Adrenal gland (tissue), 12 donors: Measurements from ENCODE around the gene UBE2D4. TPM values are rescaled to one million over a fixed set of nuclear protein-coding genes. Genes with fewer than 3 reads are reported as not detected.

ENCODE experiments used
- DNase-seq, 7 donors: peaks; one replicate each; pipeline ENCODE4 v3.0.0-alpha.2; 2019 to 2020
- H3K27ac ChIP-seq, 5 donors: fragments of 200-600 bp; sonication (generic) in 4 of 5; 1 replicate in 3 of 5; 2 replicates in 2 of 5; pipeline versions ENCODE4 v1.5.1 to v1.8.0; 2016 to 2020; ENCODE audit warnings: mild to moderate bottlenecking in 1 of 5
- H3K27me3 ChIP-seq: fragments of 200-600 bp; 2 replicates; pipeline ENCODE4 v1.8.0; 2021
- H3K36me3 ChIP-seq, 2 donors: fragments of 200-600 bp; replicated peaks in 1 of 2; 1 replicate in 1 of 2; 2 replicates in 1 of 2; pipeline versions ENCODE4 v1.5.1 to v1.8.0; 2018 to 2022
- H3K4me1 ChIP-seq, 2 donors: fragments of 200-600 bp; replicated peaks in 1 of 2; 1 replicate in 1 of 2; 2 replicates in 1 of 2; pipeline versions ENCODE4 v1.5.1 to v1.8.0; 2018 to 2021
- H3K4me3 ChIP-seq, 4 donors: fragments of 200-600 bp; sonication (generic) in 3 of 4; one replicate each; pipeline ENCODE4 v1.5.1; 2016 to 2018
- H3K9me3 ChIP-seq, 3 donors: fragments of 200-600 bp; sonication (generic) in 1 of 3; replicated peaks in 1 of 3; 1 replicate in 2 of 3; 2 replicates in 1 of 3; pipeline versions ENCODE4 v1.5.1 to v1.8.0; 2016 to 2021
- CTCF ChIP-seq, 6 experiments: fragments of 450-650 bp in 4 of 6; fragments of 200-600 bp in 2 of 6; sonication (generic) in 1 of 6; IDR thresholded peaks; 1 replicate in 5 of 6; 2 replicates in 1 of 6; pipeline versions ENCODE4 v1.5.1 to v1.8.0; 2016 to 2021; ENCODE audit warnings: antibody characterized with exemption in 6 of 6, mild to moderate bottlenecking in 2 of 6, moderate library complexity in 1 of 6
- POLR2A ChIP-seq, 2 donors: fragments of 450-650 bp; IDR thresholded peaks; one replicate each; pipeline ENCODE4 v1.6.1; 2017; ENCODE audit warnings: antibody characterized with exemption in 2 of 2, mild to moderate bottlenecking in 2 of 2, moderate library complexity in 1 of 2
- WGBS, 4 donors: extraction: QIAGEN DNeasy Blood & Tissue Kit in 2 of 4; methylation state at CpG; one replicate each; pipeline versions ENCODE4 v1.1.5 to v1.1.7; 2013 to 2017; 5-methylcytosine and 5-hydroxymethylcytosine counted together
- intact Hi-C, 2 donors: fragments of 100-400 bp; cut with DNase I; formaldehyde crosslinking; loops; one replicate each; pipeline versions ENCODE4 v1.14.1 to v1.15.0; 2022 to 2023
- polyA plus RNA-seq, 3 donors: library from polyadenylated mRNA; stranded (reverse); fragments of 200-250 nt in 2 of 3; fragments of 350-450 nt in 1 of 3; fragmentation: Illumina TruSeq in 1 of 3; extraction: RNeasy Lipid Tissue Mini Kit (QIAGEN cat#74804) in 1 of 3; gene quantifications; one replicate each; pipeline ENCODE4 v1.2.3, GENCODE V29; 2013 to 2014
- total RNA-seq, 9 donors: library from RNA; depleted of rRNA in 4 of 9; stranded (reverse); fragments of >200 nt in 4 of 9; fragments of 120-200 nt in 1 of 9; fragmentation: NEBNext Ultra II Directional in 1 of 9; extraction: Animal tissue kit (Norgen Biotek cat#: 25700) in 1 of 9; gene quantifications; one replicate each; pipeline versions ENCODE4 v1.1.0 to v1.2.4, GENCODE V29; 2013 to 2023
- donor health status: healthy with polysubstance abuse.
- donor health status: Bipolar disorder and iron deficiency.
- donor health status: DM: yes; HTN: yes; CAD: no.
- donor health status: DM: no; HTN: no; CAD: no.
- donor health status: DM: no; HTN: no; CAD: no.
- donor health status: DM: yes; HTN: yes; CAD: no.

UBE2D4 gene
- total and polyA plus RNA-seq, 12 donors, result 29.1 to 76.8 (median 41.1) TPM

- Histone ChIP-seq H3K9me3 (no peaks in the 10 kb centered on the region), H3K4me3 (no peak overlapping the region), H3K4me1 (peaks cover 27 to 44% of the 10 kb centered on the region in 2 donors), H3K27ac (peak overlapping the region in 4 of 5 donors; percentile 37 to 54 (median 42)), H3K36me3 (no peaks in the 10 kb centered on the region), H3K27me3 (no peaks in the 10 kb centered on the region)
- intact Hi-C loops, result no loop called here
- DNase-seq, result no peak
- 91 to 97% (median 94%) methylated on average over 5 of the region's 5 CpGs for WGBS, 4 donors
- TF ChIP-seq POLR2A (IDR thresholded peaks at IDR 0.05), result no peak
Observed at GRCh38 chr7:43902542-43903054, 23.6 kb upstream of the UBE2D4 start.

GRCh38 chr7:43904533-43905208, 21.6 kb upstream of the UBE2D4 start:
- peak overlapping the region in 3 of 5 donors; percentile 94 to 98 (median 94) for H3K27ac ChIP-seq
- H3K27me3 ChIP-seq, result no peaks in the 10 kb centered on the region
- H3K9me3 ChIP-seq, result no peaks in the 10 kb centered on the region
- intact Hi-C loops, result no loop called here
- no peak for TF ChIP-seq POLR2A (IDR thresholded peaks at IDR 0.05)
- TF ChIP-seq CTCF (IDR thresholded peaks at IDR 0.05), result no peak
- peaks cover 27 to 33% of the 10 kb centered on the region in 2 donors for H3K4me1 ChIP-seq
- DNase-seq, result no peak
- peak overlapping the region in 1 of 4 donors; percentile 92 for H3K4me3 ChIP-seq
- no peaks in the 10 kb centered on the region for H3K36me3 ChIP-seq
- WGBS, 4 donors, result 87 to 91% (median 87%) methylated on average over 5 of the region's 5 CpGs

GRCh38 chr7:43905209-43905946, 20.9 kb upstream of the UBE2D4 start:
- Histone ChIP-seq H3K4me1 (peaks cover 27 to 33% of the 10 kb centered on the region in 2 donors), H3K9me3 (no peaks in the 10 kb centered on the region), H3K36me3 (no peaks in the 10 kb centered on the region), H3K27ac (peak overlapping the region; percentile 70 to 98 (median 94)), H3K27me3 (no peaks in the 10 kb centered on the region), H3K4me3 (peak overlapping the region in 2 of 4 donors; percentile 46 to 92)
- intact Hi-C loops, result no loop called here
- WGBS, 4 donors, result 14 to 29% (median 22%) methylated on average over 3 to 8 of the region's 8 CpGs
- TF ChIP-seq POLR2A (IDR thresholded peaks at IDR 0.05) (peak in 1 of 2 donors; percentile 71), CTCF (IDR thresholded peaks at IDR 0.05) (peak in 1 of 6 experiments; percentile 4)
- peak; percentile 46 to 92 (median 80) for DNase-seq

GRCh38 chr7:43905956-43906330, 20.3 kb upstream of the UBE2D4 start:
- TF ChIP-seq CTCF (IDR thresholded peaks at IDR 0.05) (no peak), POLR2A (IDR thresholded peaks at IDR 0.05) (no peak)
- intact Hi-C loops, result no loop called here
- Histone ChIP-seq H3K9me3 (no peaks in the 10 kb centered on the region), H3K4me1 (peaks cover 27 to 33% of the 10 kb centered on the region in 2 donors), H3K27me3 (no peaks in the 10 kb centered on the region), H3K27ac (peak overlapping the region; percentile 70 to 98 (median 94)), H3K4me3 (peak overlapping the region in 2 of 4 donors; percentile 46 to 92), H3K36me3 (no peaks in the 10 kb centered on the region)
- DNase-seq, result peak in 6 of 7 donors; percentile 43 to 61 (median 49)
- 0 to 2% (median 1%) methylated on average over 13 to 43 of the region's 43 CpGs for WGBS, 4 donors
